Measurements from ENCODE around the gene SPDL1. TPM values are rescaled to one million over a fixed set of nuclear protein-coding genes. Genes with fewer than 3 reads are reported as not detected.

Gene SPDL1
- total RNA-seq, 2 donors from 2014 or later, result 42.0 to 47.4 TPM

DNA sequence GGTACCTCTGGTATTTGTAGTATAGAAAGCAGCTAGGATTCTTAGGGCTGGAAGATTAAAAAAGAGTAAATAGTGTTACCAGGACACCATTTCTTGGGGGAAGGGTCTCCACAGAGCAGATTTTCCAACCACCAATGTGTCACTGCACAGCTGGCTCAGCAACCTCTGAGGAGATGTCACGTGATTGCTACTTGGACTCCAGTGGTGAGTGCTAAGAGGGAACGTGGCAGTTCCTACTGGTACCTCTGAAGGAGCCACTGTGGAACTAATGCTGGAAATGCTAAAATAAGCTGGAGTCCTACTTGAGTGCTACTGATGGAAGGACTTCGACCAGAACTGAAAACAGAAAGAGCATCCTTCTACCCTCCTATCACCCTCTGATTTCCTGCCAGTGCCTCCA lies 36.1 kb upstream of the SPDL1 start:
- TF ChIP-seq, protein P1, sequence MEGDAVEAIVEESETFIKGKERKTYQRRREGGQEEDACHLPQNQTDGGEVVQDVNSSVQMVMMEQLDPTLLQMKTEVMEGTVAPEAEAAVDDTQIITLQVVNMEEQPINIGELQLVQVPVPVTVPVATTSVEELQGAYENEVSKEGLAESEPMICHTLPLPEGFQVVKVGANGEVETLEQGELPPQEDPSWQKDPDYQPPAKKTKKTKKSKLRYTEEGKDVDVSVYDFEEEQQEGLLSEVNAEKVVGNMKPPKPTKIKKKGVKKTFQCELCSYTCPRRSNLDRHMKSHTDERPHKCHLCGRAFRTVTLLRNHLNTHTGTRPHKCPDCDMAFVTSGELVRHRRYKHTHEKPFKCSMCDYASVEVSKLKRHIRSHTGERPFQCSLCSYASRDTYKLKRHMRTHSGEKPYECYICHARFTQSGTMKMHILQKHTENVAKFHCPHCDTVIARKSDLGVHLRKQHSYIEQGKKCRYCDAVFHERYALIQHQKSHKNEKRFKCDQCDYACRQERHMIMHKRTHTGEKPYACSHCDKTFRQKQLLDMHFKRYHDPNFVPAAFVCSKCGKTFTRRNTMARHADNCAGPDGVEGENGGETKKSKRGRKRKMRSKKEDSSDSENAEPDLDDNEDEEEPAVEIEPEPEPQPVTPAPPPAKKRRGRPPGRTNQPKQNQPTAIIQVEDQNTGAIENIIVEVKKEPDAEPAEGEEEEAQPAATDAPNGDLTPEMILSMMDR (conservative IDR thresholded peaks at IDR 0.05), result no peak
- Histone ChIP-seq H3K9ac (ENCODE audit: extremely low read depth, low read length, poor library complexity, severe bottlenecking) (no peak overlapping the region), H3K4me3 (ENCODE audit: low read length) (no peak overlapping the region), H3K4me1 (ENCODE audit: control insufficient read depth, insufficient read depth, low read length) (no peaks in the 10 kb centered on the region), H3K27me3 (ENCODE audit: control insufficient read depth, insufficient read depth, low read length, poor library complexity, severe bottlenecking) (peaks cover 44% of the 10 kb centered on the region), H3K36me3 (ENCODE audit: control insufficient read depth, insufficient read depth, low read length) (no peaks in the 10 kb centered on the region), H3K27ac (ENCODE audit: low read depth, low read length) (no peak overlapping the region), H3K9me3 (ENCODE audit: control insufficient read depth, low read length) (no peaks in the 10 kb centered on the region)
- DNase-seq, result no peak
- 73 to 81% methylated on average over 3 of the region's 3 CpGs for WGBS, 2 experiments (ENCODE audit: insufficient coverage in 1 of 2, insufficient read length in 1 of 2)
- Mint-ChIP-seq H3K4me3 (no peak overlapping the region), H3K27ac (no peak overlapping the region), H3K9me3 (no peaks in the 10 kb centered on the region), H3K4me1 (no peaks in the 10 kb centered on the region), H3K36me3 (ENCODE audit: low read depth) (no peaks in the 10 kb centered on the region), H3K27me3 (ENCODE audit: insufficient read depth) (peaks cover 34% of the 10 kb centered on the region)

DNA sequence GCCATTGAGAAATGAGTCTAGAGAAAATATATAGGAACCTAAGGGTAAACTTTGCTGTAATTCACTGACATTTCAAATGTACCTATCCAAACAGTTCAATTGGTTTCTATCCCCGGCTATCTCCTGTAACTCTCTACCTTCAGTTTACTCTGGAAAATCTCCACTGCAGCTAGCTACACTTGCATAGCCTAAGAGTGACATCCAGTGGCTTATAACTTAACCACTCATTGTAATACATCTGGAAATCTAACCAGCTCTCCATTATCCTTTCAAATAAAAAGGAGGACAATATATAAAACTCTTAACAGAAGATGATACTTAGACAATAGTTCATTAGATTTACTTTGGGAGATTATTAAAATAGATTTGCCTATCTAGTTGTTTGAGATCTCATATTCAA lies 35.3 kb upstream of the SPDL1 start:
- H3K9me3 Mint-ChIP-seq, result no peaks in the 10 kb centered on the region
- H3K27me3 Mint-ChIP-seq (ENCODE audit: insufficient read depth), result peaks cover 39% of the 10 kb centered on the region
- H3K27ac Mint-ChIP-seq, result no peak overlapping the region
- Histone ChIP-seq H3K4me3 (ENCODE audit: low read length) (no peak overlapping the region), H3K9ac (ENCODE audit: extremely low read depth, low read length, poor library complexity, severe bottlenecking) (no peak overlapping the region), H3K36me3 (ENCODE audit: control insufficient read depth, insufficient read depth, low read length) (no peaks in the 10 kb centered on the region), H3K4me1 (ENCODE audit: control insufficient read depth, insufficient read depth, low read length) (no peaks in the 10 kb centered on the region), H3K27ac (ENCODE audit: low read depth, low read length) (no peak overlapping the region), H3K9me3 (ENCODE audit: control insufficient read depth, low read length) (no peaks in the 10 kb centered on the region), H3K27me3 (ENCODE audit: control insufficient read depth, insufficient read depth, low read length, poor library complexity, severe bottlenecking) (peaks cover 43% of the 10 kb centered on the region)
- no peak for DNase-seq
- TF ChIP-seq, protein P1 (conservative IDR thresholded peaks at IDR 0.05), result peak; percentile 77
- 70 to 85% methylated on average over 1 of the region's 1 CpG for WGBS, 2 experiments (ENCODE audit: insufficient coverage in 1 of 2, insufficient read length in 1 of 2)
- H3K4me1 Mint-ChIP-seq, result no peaks in the 10 kb centered on the region
- H3K4me3 Mint-ChIP-seq, result no peak overlapping the region
- H3K36me3 Mint-ChIP-seq (ENCODE audit: low read depth), result no peaks in the 10 kb centered on the region

DNA sequence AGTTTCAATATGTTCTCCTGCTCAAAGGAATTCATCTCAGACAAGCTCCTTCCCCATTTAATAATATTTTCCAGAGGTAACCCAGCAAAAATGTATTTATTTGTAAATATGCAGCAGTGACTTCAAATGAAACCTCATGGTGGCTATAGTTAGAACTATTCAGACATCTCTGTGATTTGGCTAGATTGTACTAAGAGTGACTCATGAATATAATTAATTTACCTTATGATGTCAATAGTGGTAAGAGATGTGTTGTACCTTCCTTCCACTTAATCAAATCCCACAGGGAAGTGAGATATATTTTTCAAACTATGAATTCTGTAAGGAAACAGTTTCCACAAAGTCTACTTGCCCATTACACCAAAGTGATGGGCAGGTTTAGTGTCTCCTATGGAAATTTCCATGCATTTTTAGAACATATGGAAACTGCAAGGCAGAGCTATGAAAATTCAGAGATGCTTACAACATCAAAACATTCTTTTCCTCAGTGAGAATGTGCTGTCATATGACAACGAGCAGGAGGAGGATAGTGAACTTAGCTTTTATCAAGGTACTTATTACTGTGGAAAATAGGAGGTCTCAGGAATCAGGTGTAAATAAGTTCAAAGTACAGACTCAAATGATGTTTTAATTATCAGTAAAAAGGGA lies 34.0 kb upstream of the SPDL1 start:
- no peaks in the 10 kb centered on the region for H3K9me3 ChIP-seq (ENCODE audit: control insufficient read depth, low read length)
- H3K27ac Mint-ChIP-seq, result no peak overlapping the region
- peaks cover 38% of the 10 kb centered on the region for H3K27me3 ChIP-seq (ENCODE audit: control insufficient read depth, insufficient read depth, low read length, poor library complexity, severe bottlenecking)
- WGBS, 2 experiments (ENCODE audit: insufficient coverage in 1 of 2, insufficient read length in 1 of 2), result 75 to 84% methylated on average over 1 of the region's 1 CpG
- no peaks in the 10 kb centered on the region for H3K36me3 ChIP-seq (ENCODE audit: control insufficient read depth, insufficient read depth, low read length)
- H3K9ac ChIP-seq (ENCODE audit: extremely low read depth, low read length, poor library complexity, severe bottlenecking), result no peak overlapping the region
- no peaks in the 10 kb centered on the region for H3K4me1 ChIP-seq (ENCODE audit: control insufficient read depth, insufficient read depth, low read length)
- no peaks in the 10 kb centered on the region for H3K4me1 Mint-ChIP-seq
- no peak overlapping the region for H3K4me3 ChIP-seq (ENCODE audit: low read length)
- no peak for DNase-seq
- no peak overlapping the region for H3K4me3 Mint-ChIP-seq
- peaks cover 37% of the 10 kb centered on the region for H3K27me3 Mint-ChIP-seq (ENCODE audit: insufficient read depth)
- no peaks in the 10 kb centered on the region for H3K9me3 Mint-ChIP-seq
- TF ChIP-seq, protein P1 (conservative IDR thresholded peaks at IDR 0.05), result no peak
- H3K36me3 Mint-ChIP-seq (ENCODE audit: low read depth), result no peaks in the 10 kb centered on the region
- no peak overlapping the region for H3K27ac ChIP-seq (ENCODE audit: low read depth, low read length)

All from endodermal cell (in vitro differentiated cells).